IPS-18a (cell line): Measurements from ENCODE around the gene SF3A2.
A peak's percentile ranks its signal among the peaks of the same experiment; 100 is the strongest.

Source experiments
- H3K27ac ChIP-seq: one replicate; pipeline ENCODE4 v1.5.1; 2013; ENCODE audit warnings: low read length
- H3K27me3 ChIP-seq: one replicate; pipeline ENCODE4 v1.6.1; 2013; ENCODE audit warnings: mild to moderate bottlenecking, low read length; ENCODE audit not compliant: control insufficient read depth, insufficient read depth
- H3K36me3 ChIP-seq: one replicate; pipeline ENCODE4 v1.6.1; 2013; ENCODE audit warnings: low read depth, low read length; ENCODE audit not compliant: control insufficient read depth
- H3K4me1 ChIP-seq: one replicate; pipeline ENCODE4 v1.6.1; 2013; ENCODE audit warnings: low read depth, low read length; ENCODE audit not compliant: control insufficient read depth
- H3K4me3 ChIP-seq: one replicate; pipeline ENCODE4 v1.5.1; 2013; ENCODE audit warnings: low read length
- H3K9ac ChIP-seq: one replicate; pipeline ENCODE4 v1.6.1; 2013; ENCODE audit warnings: mild to moderate bottlenecking, low read length, moderate library complexity
- H3K9me3 ChIP-seq: one replicate; pipeline ENCODE4 v1.6.1; 2013; ENCODE audit warnings: low read depth, low read length; ENCODE audit not compliant: control insufficient read depth

The SF3A2 gene

DNA sequence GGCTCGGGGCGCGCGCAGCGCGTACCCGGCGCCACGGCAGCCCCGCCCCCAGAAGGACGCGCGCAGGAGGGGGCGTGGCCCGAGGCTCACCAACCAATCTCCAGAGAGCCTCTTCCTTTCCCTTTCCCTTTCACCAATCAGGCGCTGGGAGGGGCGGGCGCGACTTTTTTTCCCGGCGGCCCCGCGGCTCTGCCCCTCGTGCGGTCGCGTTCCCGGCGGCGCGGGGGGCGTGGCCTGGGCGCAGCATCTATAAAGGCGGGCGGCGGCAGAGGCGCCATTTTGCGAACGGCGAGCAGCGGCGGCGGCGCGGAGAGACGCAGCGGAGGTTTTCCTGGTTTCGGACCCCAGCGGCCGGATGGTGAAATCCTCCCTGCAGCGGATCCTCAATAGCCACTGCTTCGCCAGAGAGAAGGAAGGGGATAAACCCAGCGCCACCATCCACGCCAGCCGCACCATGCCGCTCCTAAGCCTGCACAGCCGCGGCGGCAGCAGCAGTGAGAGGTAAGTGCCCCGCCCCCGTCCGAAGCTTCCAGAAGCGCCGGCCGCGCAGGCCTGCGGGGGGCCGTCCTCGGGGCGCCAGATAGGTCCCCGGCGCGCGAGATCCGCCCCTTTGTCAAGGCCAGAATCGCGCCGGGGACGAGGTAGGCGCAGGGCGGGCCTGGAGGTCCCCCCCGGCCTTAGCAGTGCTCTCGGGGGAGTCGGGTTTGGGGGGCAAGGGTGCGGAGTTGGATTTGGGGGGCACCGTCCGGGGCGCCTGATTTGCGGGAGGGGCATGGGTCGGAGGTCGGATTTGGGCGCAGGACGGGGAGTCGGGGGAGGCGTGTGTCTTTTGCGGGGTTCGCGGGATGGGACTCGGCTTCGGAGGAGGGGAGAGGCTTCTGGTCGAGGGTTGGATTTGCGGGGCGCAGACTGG is 32.9 kb downstream of the SF3A2 start:
- H3K9ac ChIP-seq, result peak overlapping the region; percentile 92
- no peaks in the 10 kb centered on the region for H3K27me3 ChIP-seq
- H3K9me3 ChIP-seq, result no peaks in the 10 kb centered on the region
- peak overlapping the region; percentile 91 for H3K4me3 ChIP-seq
- peaks cover 3% of the 10 kb centered on the region for H3K4me1 ChIP-seq
- peaks cover 12% of the 10 kb centered on the region for H3K36me3 ChIP-seq
- H3K27ac ChIP-seq, result peak overlapping the region; percentile 53

DNA sequence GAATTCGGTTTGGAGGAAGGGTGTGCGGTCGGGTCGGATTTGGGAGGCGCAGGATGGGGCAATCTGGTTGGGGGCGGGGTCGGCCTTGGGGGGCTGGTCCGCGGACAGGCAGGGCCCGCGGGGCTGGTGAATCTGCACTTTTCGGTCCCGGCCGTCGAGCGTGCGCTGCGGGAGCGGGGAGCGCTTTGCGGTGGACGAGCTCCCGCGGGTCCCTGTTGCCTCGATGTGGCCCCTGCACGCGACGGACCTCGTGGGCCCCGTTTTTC is 33.5 kb downstream of the SF3A2 start:
- Histone ChIP-seq H3K27ac (peak overlapping the region; percentile 53), H3K9me3 (no peaks in the 10 kb centered on the region), H3K9ac (peak overlapping the region; percentile 92), H3K27me3 (no peaks in the 10 kb centered on the region), H3K36me3 (peaks cover 12% of the 10 kb centered on the region), H3K4me3 (peak overlapping the region; percentile 91), H3K4me1 (peaks cover 3% of the 10 kb centered on the region)

DNA sequence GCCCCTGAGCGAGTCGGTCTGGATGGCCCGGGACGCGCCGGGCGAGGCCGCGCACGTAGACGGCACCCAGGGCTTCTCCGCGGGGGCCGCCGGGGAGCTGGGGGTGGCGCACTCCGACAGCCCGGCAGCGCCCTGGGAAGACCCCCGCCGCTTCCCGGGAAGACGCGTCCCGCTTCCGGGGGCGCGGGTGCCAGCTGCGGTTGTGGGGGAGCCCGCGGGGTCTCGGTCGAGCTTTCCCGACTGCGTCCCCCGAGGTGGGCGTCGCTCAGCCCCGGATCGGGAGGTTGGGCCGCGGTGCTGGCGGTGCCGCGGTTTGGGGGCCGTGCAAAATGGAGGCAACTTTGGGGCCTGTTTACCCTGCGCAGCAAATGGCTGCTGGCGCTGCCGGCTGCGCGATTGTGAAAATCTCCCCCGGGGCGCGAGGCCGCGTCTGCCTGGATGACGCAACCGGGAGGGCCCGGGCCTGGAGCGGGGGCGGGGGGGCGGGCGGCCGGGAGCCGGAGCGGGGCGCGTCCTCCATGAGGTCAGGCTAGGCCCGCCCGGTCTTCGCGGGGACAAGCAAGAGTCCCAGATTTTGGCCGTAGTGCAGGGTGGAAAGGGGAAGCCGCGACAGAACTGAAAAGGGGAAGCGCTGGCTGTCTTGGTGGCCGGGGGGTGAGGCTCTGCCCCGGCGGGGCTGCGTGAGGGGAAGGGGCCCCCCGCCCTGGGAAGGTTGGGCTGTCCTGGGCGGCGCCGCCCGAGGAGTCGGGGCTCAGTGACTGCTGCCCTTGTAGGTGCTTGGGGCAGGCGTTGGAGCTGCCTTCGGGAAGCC is 34.0 kb downstream of the SF3A2 start:
- no peak overlapping the region for H3K27ac ChIP-seq
- no peaks in the 10 kb centered on the region for H3K9me3 ChIP-seq
- peaks cover 12% of the 10 kb centered on the region for H3K36me3 ChIP-seq
- no peaks in the 10 kb centered on the region for H3K27me3 ChIP-seq
- peak overlapping the region; percentile 92 for H3K9ac ChIP-seq
- H3K4me1 ChIP-seq, result peaks cover 3% of the 10 kb centered on the region
- H3K4me3 ChIP-seq, result peak overlapping the region; percentile 91

DNA sequence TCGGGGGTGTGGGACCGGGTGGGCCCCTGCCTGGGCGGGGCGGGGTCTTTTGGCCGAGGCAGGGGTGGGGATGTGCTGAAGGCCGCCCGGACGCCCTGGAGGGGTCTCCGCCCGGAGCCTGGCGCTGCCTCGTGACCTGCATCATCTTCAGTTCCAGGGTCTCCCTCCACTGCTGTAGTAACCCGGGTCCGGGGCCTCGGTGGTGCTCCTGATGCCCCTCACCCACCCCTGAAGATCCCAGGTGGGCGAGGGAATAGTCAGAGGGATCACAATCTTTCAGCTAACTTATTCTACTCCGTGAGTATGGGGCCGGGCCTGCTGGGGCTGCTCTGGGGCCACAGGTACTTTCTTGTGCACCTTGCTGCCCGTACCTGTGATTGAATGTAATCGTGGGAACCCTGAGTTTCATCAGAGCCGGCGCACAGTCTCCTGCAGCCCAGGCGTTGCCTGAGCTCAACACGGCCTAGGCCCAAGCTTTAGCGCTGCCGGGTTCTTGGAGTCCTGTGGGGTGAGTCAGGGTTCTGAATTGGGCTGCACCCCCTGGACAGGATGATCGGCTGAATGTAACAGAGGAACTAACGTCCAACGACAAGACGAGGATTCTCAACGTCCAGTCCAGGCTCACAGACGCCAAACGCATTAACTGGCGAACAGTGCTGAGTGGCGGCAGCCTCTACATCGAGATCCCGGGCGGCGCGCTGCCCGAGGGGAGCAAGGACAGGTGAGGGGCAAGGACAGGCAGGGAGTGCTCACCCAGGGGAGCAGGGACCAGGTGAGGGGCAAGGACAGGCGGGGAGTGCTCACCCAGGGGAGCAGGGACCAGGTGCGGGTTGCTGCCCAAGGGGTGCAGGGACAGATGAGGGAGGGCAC is 34.8 kb downstream of the SF3A2 start:
- Histone ChIP-seq H3K4me1 (peaks cover 3% of the 10 kb centered on the region), H3K27ac (no peak overlapping the region), H3K27me3 (no peaks in the 10 kb centered on the region), H3K36me3 (peaks cover 12% of the 10 kb centered on the region), H3K9me3 (no peaks in the 10 kb centered on the region), H3K9ac (peak overlapping the region; percentile 92), H3K4me3 (peak overlapping the region; percentile 91)

DNA sequence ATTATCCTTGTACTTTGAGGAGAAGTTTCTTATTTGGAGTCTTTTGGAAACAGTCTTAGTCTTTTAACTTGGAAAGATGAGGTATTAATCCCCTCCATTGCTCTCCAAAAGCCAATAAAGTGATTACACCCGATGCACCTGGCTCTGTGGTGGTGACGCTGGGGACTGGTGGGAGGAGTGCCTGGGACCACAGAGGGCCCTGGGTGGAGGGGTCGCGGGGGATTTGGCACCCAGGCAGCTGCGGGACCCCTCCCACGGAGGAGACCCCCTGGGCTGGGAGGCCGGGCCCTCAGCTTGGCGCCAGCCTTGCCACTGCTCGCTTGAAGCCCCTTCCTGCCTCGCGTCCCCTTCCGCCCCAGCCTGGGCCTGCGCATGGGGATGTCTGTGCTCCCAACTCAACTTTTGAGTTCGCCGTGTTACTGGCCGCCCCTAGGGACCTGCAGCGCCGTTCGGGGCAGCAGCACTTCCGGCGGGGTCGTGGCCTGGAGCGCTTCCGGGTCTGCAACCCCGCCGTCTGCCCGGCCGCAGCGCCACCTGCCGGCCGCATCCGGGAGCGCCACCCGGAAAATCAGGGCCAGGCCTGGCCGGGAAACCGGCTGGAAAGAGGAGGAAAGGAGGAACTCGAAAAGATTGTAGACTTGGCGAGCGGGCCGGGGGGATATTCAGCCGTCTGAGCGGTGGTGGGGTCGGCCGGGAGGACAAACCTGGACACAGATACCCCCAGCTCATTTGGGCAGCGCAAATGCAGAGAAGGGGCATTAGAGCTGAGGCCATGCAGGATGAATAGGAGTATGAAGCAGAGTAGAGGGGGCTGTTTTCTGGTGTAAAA is 36.9 kb downstream of the SF3A2 start:
- Histone ChIP-seq H3K9ac (no peak overlapping the region), H3K4me3 (peak overlapping the region; percentile 45), H3K27ac (no peak overlapping the region)

DNA sequence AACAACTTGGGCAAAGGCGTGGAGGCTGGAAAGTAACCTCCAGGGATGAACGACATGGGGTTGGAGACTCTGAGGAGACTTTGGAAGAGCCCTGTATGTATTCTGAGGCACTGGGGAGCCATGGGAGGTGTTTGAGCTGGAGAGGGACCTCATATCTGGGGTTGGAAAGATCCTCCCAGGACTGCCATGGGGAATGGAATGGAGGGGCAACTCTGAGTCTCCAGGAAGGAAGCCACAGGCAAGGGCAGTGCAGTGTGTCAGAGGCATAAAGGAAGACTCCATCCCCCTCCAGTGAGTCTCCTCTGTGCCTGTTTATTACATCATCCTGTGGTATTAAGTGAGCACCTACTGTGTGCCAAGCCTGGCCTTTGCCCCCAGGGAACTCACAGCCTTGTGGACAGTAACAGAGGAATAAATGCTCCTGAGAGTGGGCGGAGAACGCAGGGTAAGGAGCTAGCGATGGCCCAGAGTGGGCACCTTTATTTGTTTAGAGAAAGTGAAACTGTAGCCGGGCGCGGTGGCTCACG is 37.6 kb downstream of the SF3A2 start:
- H3K4me1 ChIP-seq, result peaks cover 3% of the 10 kb centered on the region
- no peak overlapping the region for H3K4me3 ChIP-seq
- H3K27ac ChIP-seq, result no peak overlapping the region

More for the DNA sequence above, 36.9 kb downstream of the SF3A2 start:
- Histone ChIP-seq H3K9me3 (no peaks in the 10 kb centered on the region), H3K4me1 (peaks cover 3% of the 10 kb centered on the region), H3K36me3 (peaks cover 12% of the 10 kb centered on the region), H3K27me3 (no peaks in the 10 kb centered on the region)

DNA sequence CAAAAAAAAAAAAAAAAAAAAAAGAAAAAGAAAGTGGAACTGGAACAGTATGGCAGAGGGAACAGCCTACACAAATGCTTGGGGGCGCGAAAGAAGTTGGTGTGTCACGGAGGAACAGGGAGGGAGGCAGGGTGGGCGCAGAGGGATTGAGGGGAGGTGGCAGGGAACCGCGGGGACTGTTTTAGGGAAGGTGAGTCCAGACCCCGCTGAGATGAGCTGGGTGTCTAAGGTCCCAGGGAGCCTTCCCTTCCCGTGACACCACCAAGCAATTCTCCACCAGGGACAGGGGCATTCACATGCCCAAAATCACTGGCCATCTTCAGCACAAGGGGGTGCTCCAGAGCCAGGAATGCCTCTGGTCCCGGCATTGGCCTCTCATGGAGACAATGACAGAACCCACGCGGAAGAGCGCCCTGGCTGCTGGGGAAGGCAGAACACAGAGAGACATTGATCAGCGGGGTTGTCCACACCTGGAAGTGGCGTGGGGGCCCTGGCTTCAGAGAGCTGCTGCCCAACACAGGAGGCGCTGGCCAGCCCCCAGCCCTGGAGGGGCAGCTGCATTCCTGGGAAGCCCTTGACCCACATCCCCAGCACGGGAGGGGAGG is 38.4 kb downstream of the SF3A2 start:
- Histone ChIP-seq H3K9ac (no peak overlapping the region), H3K36me3 (peaks cover 12% of the 10 kb centered on the region), H3K9me3 (no peaks in the 10 kb centered on the region), H3K4me3 (no peak overlapping the region), H3K27me3 (no peaks in the 10 kb centered on the region), H3K4me1 (peaks cover 3% of the 10 kb centered on the region), H3K27ac (no peak overlapping the region)

More for the DNA sequence above, 37.6 kb downstream of the SF3A2 start:
- Histone ChIP-seq H3K27me3 (no peaks in the 10 kb centered on the region), H3K36me3 (peaks cover 12% of the 10 kb centered on the region), H3K9ac (no peak overlapping the region), H3K9me3 (no peaks in the 10 kb centered on the region)

DNA sequence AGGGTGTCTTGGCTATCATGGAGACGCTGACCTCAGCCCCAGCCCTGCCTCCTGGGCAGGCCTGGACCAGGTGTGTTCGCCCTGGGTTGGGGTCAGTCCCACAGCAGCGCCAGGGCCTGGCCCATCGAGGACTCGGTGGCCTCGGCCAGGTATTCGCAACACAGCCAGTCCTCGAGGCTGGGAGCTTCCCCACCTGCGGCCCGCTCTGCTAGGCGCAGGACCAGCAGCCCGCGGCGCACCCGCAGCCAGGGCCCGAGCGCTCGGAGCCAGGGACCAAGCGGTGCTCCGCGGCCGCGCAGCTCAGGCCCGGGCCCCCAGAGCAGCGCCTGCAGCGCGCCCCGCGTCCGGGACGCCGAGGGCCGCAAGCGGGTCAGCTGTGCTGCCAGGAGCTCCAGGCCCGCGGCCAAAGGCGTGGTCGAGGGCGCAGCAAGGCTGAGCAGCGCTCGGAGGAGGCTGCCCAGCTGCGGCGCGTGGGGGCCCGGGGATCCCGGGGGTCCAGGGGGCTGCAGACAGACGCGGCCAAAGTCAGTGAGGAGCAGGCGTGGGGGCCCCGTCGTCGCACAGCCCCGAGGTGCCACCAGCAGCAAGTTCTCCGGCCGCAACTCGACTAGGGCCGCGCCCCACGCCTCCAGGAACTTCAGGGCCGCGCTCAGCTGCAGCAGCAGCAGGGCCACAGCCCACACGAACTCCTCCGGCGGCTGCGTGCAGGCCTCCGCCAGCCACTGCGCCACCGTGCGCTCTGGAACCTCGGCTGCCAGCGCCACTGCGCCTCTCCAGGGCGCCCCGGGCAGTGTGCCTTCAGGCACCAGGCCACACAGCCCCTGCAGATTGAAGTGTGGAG is 39.2 kb downstream of the SF3A2 start:
- Histone ChIP-seq H3K4me1 (peaks cover 3% of the 10 kb centered on the region), H3K9ac (no peak overlapping the region), H3K36me3 (peaks cover 12% of the 10 kb centered on the region), H3K9me3 (no peaks in the 10 kb centered on the region), H3K4me3 (no peak overlapping the region), H3K27ac (no peak overlapping the region), H3K27me3 (no peaks in the 10 kb centered on the region)

DNA sequence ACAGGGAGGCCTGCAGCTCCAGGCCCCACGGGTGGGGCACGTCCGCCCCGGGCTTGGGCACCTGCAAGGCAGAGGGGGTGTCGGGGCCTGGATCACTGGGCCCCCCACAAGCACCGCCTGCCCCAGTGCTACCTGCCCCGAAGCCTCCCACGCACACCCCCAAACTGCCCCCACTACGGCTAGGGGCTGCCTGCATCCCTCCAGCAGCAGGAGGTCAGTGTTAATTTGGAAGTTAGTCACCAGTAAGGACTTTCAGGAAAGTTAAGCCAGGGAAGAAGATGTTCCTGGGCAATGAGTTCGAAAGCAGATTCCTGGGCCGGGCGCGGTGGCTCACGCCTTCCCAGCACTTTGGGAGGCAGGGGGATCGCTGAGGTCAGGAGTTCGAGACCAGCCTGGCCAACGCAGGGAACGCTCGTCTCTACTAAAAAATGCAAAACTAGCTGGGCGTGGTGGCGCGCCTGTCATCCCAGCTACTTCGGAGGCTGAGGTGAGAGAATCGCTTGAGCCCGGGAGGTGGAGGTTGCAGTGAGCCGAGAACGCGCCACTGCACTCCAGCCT is 39.9 kb downstream of the SF3A2 start:
- Histone ChIP-seq H3K4me3 (no peak overlapping the region), H3K9me3 (no peaks in the 10 kb centered on the region), H3K4me1 (peaks cover 3% of the 10 kb centered on the region), H3K36me3 (peaks cover 12% of the 10 kb centered on the region), H3K27me3 (peaks cover under 1% of the 10 kb centered on the region), H3K9ac (no peak overlapping the region), H3K27ac (no peak overlapping the region)
